ENCODE data around the gene MAL. TPM values are rescaled to one million over a fixed set of nuclear protein-coding genes. Genes with fewer than 3 reads are reported as not detected.

Gene MAL
- total RNA-seq, 1 donor: not detected

DNA sequence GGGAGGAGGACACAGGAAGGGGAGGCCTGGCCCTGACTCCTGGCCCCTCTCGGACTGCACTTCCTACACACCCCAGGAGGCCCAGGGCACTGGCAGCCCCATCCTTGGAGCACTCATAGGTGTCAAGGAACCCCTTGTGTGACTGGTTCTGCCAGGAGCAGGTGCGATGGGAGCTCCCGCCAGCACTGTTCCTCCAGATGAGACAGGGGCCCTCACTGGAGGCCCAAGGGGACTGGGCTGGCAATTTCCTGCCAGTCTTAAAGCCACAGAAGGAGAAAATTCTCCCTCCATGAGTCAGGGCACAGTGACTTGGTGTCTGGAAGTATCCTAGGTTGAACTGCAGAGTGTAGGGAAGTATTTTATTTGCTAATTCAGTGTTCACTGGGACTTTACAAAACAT is 42.8 kb upstream of the MAL start:
- Histone ChIP-seq H3K4me1 (ENCODE audit: insufficient read depth, low read length) (no peaks in the 10 kb centered on the region), H3K4me2 (ENCODE audit: insufficient read depth, low read length) (no peak overlapping the region), H3K9me3 (ENCODE audit: low read depth, low read length) (no peaks in the 10 kb centered on the region), H4K20me1 (ENCODE audit: insufficient read depth, low read length) (no peaks in the 10 kb centered on the region), H3K27ac (ENCODE audit: low read depth, low read length) (no peak overlapping the region), H3K36me3 (ENCODE audit: insufficient read depth, low read length) (no peaks in the 10 kb centered on the region), H3K27me3 (ENCODE audit: insufficient read depth, low read length) (peaks cover 3% of the 10 kb centered on the region), H2AFZ (ENCODE audit: low read length) (no peak overlapping the region), H3K79me2 (ENCODE audit: insufficient read depth, low read length) (no peaks in the 10 kb centered on the region), H3K4me3 (ENCODE audit: insufficient read depth, low read length) (no peak overlapping the region)
- TF ChIP-seq, protein P1, sequence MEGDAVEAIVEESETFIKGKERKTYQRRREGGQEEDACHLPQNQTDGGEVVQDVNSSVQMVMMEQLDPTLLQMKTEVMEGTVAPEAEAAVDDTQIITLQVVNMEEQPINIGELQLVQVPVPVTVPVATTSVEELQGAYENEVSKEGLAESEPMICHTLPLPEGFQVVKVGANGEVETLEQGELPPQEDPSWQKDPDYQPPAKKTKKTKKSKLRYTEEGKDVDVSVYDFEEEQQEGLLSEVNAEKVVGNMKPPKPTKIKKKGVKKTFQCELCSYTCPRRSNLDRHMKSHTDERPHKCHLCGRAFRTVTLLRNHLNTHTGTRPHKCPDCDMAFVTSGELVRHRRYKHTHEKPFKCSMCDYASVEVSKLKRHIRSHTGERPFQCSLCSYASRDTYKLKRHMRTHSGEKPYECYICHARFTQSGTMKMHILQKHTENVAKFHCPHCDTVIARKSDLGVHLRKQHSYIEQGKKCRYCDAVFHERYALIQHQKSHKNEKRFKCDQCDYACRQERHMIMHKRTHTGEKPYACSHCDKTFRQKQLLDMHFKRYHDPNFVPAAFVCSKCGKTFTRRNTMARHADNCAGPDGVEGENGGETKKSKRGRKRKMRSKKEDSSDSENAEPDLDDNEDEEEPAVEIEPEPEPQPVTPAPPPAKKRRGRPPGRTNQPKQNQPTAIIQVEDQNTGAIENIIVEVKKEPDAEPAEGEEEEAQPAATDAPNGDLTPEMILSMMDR (IDR thresholded peaks at IDR 0.05; ENCODE audit: extremely low read depth, low read depth, low read length): no peak
- no peak for DNase-seq (ENCODE audit: insufficient read length, low spot score, missing footprints)

DNA sequence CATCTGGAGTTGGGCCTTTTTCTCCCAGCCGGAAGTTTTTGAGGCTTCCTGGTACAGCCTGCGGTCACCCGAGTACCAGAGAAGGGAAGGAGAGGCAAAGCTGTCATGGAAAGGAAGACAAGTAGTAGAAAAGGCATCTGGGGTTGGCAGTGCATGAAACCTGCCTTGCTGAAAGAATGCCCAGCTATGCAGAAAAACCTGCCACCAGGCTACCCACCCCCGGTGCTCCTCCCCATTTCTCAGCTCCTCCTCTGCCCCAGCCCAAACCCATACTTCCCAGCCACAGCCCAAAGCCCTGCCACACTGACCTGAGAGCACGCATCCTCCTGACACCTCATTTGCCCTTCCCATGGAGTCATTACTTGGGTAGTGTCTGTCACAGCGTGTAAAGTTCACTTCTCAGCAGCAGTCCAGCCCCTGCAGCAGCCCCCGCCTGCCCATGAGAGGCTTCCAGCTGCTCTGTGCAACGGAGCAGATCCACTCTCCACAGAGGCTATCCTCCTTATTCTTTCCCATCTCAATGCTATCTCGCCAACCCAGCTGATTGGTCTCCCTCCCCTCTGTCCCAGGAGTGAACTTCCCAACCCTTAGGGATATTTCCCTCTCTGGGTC is 40.4 kb upstream of the MAL start:
- Histone ChIP-seq H3K4me3 (ENCODE audit: insufficient read depth, low read length) (no peak overlapping the region), H3K4me1 (ENCODE audit: insufficient read depth, low read length) (no peaks in the 10 kb centered on the region), H3K27me3 (ENCODE audit: insufficient read depth, low read length) (peaks cover 13% of the 10 kb centered on the region), H2AFZ (ENCODE audit: low read length) (no peak overlapping the region), H3K36me3 (ENCODE audit: insufficient read depth, low read length) (no peaks in the 10 kb centered on the region), H4K20me1 (ENCODE audit: insufficient read depth, low read length) (no peaks in the 10 kb centered on the region), H3K9me3 (ENCODE audit: low read depth, low read length) (no peaks in the 10 kb centered on the region), H3K79me2 (ENCODE audit: insufficient read depth, low read length) (no peaks in the 10 kb centered on the region), H3K27ac (ENCODE audit: low read depth, low read length) (no peak overlapping the region), H3K4me2 (ENCODE audit: insufficient read depth, low read length) (no peak overlapping the region)
- TF ChIP-seq, protein P1 (IDR thresholded peaks at IDR 0.05; ENCODE audit: extremely low read depth, low read depth, low read length): no peak
- no peak for DNase-seq (ENCODE audit: insufficient read length, low spot score, missing footprints)

- Histone ChIP-seq H3K4me3 (ENCODE audit: insufficient read depth, low read length) (no peak overlapping the region), H3K36me3 (ENCODE audit: insufficient read depth, low read length) (no peaks in the 10 kb centered on the region), H2AFZ (ENCODE audit: low read length) (no peak overlapping the region), H4K20me1 (ENCODE audit: insufficient read depth, low read length) (no peaks in the 10 kb centered on the region), H3K79me2 (ENCODE audit: insufficient read depth, low read length) (no peaks in the 10 kb centered on the region), H3K9me3 (ENCODE audit: low read depth, low read length) (no peaks in the 10 kb centered on the region), H3K4me1 (ENCODE audit: insufficient read depth, low read length) (no peaks in the 10 kb centered on the region), H3K27ac (ENCODE audit: low read depth, low read length) (no peak overlapping the region), H3K4me2 (ENCODE audit: insufficient read depth, low read length) (no peak overlapping the region), H3K27me3 (ENCODE audit: insufficient read depth, low read length) (peaks cover 14% of the 10 kb centered on the region)
- no peak for DNase-seq (ENCODE audit: insufficient read length, low spot score, missing footprints)
- TF ChIP-seq, protein P1 (IDR thresholded peaks at IDR 0.05; ENCODE audit: extremely low read depth, low read depth, low read length): no peak
Observed at GRCh38 chr2:94985636-94986035, 39.9 kb upstream of the MAL start.

GRCh38 chr2:94986392-94986963 is 39.0 kb upstream of the MAL start:
- Histone ChIP-seq H4K20me1 (ENCODE audit: insufficient read depth, low read length) (no peaks in the 10 kb centered on the region), H3K4me3 (ENCODE audit: insufficient read depth, low read length) (no peak overlapping the region), H3K27ac (ENCODE audit: low read depth, low read length) (no peak overlapping the region), H3K4me1 (ENCODE audit: insufficient read depth, low read length) (no peaks in the 10 kb centered on the region), H3K27me3 (ENCODE audit: insufficient read depth, low read length) (peaks cover 14% of the 10 kb centered on the region), H2AFZ (ENCODE audit: low read length) (no peak overlapping the region), H3K9me3 (ENCODE audit: low read depth, low read length) (no peaks in the 10 kb centered on the region), H3K79me2 (ENCODE audit: insufficient read depth, low read length) (no peaks in the 10 kb centered on the region), H3K4me2 (ENCODE audit: insufficient read depth, low read length) (no peak overlapping the region), H3K36me3 (ENCODE audit: insufficient read depth, low read length) (no peaks in the 10 kb centered on the region)
- TF ChIP-seq, protein P1 (IDR thresholded peaks at IDR 0.05; ENCODE audit: extremely low read depth, low read depth, low read length): peak; percentile 73
- peak; percentile 92 for DNase-seq (ENCODE audit: insufficient read length, low spot score, missing footprints)
